Fibroblast of villous mesenchyme (primary cell): Measurements from ENCODE around the gene IPCEF1. TPM values are rescaled to one million over a fixed set of nuclear protein-coding genes. Genes with fewer than 3 reads are reported as not detected.

Source experiments
- DNase-seq: peaks from one replicate; pipeline ENCODE4 v3.0.0-alpha.2; 2010; ENCODE audit warnings: low read depth
- H3K4me3 ChIP-seq: 2 replicates; pipeline ENCODE4 v1.5.1; 2011; ENCODE audit warnings: low read depth, mild to moderate bottlenecking, low read length
- CTCF ChIP-seq: IDR thresholded peaks from 2 replicates; pipeline ENCODE4 v1.5.1; 2012; ENCODE audit warnings: low read depth, mild to moderate bottlenecking, low read length; ENCODE audit not compliant: insufficient read depth
- total RNA-seq: library from RNA; depleted of rRNA; stranded (reverse); fragments of >200 nt; gene quantifications from 2 replicates; pipeline ENCODE4 v1.2.3, GENCODE V29; 2012

Gene IPCEF1
- total RNA-seq, 1 donor, result 0.86 TPM

- no peak overlapping the region for H3K4me3 ChIP-seq
- DNase-seq, result no peak
- TF ChIP-seq CTCF, result no peak
These were observed 243.2 kb downstream of the IPCEF1 start for GRCh38 chr6:154113392-154113791.

- peak; percentile 3 for DNase-seq
- TF ChIP-seq CTCF, result no peak
- no peak overlapping the region for H3K4me3 ChIP-seq
These were observed 244.3 kb downstream of the IPCEF1 start for GRCh38 chr6:154112181-154112809.

GRCh38 chr6:154111025-154111424 is 245.6 kb downstream of the IPCEF1 start:
- TF ChIP-seq CTCF, result no peak
- H3K4me3 ChIP-seq, result no peak overlapping the region
- no peak for DNase-seq

GRCh38 chr6:154106251-154106650 is 250.4 kb downstream of the IPCEF1 start:
- TF ChIP-seq CTCF, result no peak
- no peak for DNase-seq

More at GRCh38 chr6:154106251-154106650, 250.4 kb downstream of the IPCEF1 start:
- no peak overlapping the region for H3K4me3 ChIP-seq

Other genes with a start within 250 kb of the IPCEF1 start
- 3.2 and 4.7 TPM in 2 replicates for gene CNKSR3, start 153.9 kb upstream of the IPCEF1 start, total RNA-seq